ENCODE data around the gene FXYD6.

GRCh38 chr11:117829369-117829725, 47.1 kb downstream of the FXYD6 start:
- TF ChIP-seq CTCF (IDR thresholded peaks at IDR 0.05), result no peak
- TF ChIP-seq EZH2 (IDR thresholded peaks at IDR 0.05; ENCODE audit: borderline replicate concordance, insufficient read depth, low read depth, low read length, poor library complexity, severe bottlenecking), result no peak

All from B cell (primary cell).